Measurements from ENCODE around the gene TNNC1.

DNA sequence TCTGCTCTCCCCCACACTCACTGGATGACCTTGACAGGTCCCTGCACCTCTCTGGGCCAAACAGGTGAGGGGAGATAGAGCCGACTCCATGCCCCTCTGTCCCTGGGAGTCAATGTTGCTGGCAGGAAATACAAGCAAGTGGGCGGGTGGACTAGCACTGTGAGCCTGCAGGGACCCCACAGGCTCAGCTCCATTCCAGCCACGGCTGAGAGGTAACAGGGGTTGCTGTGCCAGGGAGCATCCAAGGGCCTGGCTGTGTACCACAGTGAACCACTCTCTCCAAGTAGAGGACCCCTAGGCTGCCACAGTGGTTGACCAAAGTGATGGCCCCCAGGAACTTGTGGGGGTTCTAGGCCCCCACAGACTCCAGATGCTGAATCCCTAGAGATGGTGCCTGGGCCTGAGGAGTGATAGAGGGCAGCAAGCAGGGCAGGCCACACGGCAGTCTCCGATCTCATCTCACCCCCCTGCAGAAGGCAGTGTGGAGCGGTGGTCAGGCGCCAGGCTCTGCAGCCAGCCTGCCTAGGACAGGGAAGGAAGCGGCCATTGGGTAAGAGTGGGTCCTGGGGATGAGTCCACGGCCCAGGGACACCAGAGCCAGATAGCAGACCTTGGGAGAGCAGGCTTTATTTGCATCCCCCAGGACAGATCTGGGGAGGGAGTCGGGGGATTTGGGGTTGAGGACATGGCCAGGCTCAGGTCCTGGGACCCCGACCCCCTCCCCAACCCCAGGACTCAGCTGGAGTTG, 3.2 kb downstream of the TNNC1 start:
- no peak for TF ChIP-seq ZFP3 (CRISPR knock-in tag; IDR thresholded peaks at IDR 0.05)
- TF ChIP-seq ZC3H10 (CRISPR knock-in tag; IDR thresholded peaks at IDR 0.05): no peak
- no peak for TF ChIP-seq ZFP30 (CRISPR knock-in tag; IDR thresholded peaks at IDR 0.05)
- TF ChIP-seq GLIS3 (CRISPR knock-in tag; IDR thresholded peaks at IDR 0.05): no peak
- no peak for TF ChIP-seq RARB (CRISPR knock-in tag; IDR thresholded peaks at IDR 0.05)
- no peak for TF ChIP-seq ARNTL (CRISPR knock-in tag; IDR thresholded peaks at IDR 0.05; ENCODE audit: borderline replicate concordance, low read depth)
- no peak for TF ChIP-seq POU6F1 (CRISPR knock-in tag; IDR thresholded peaks at IDR 0.05; ENCODE audit: borderline replicate concordance, low read depth)
- no peak for TF ChIP-seq OSR1 (CRISPR knock-in tag; IDR thresholded peaks at IDR 0.05)
- TF ChIP-seq, protein P1, sequence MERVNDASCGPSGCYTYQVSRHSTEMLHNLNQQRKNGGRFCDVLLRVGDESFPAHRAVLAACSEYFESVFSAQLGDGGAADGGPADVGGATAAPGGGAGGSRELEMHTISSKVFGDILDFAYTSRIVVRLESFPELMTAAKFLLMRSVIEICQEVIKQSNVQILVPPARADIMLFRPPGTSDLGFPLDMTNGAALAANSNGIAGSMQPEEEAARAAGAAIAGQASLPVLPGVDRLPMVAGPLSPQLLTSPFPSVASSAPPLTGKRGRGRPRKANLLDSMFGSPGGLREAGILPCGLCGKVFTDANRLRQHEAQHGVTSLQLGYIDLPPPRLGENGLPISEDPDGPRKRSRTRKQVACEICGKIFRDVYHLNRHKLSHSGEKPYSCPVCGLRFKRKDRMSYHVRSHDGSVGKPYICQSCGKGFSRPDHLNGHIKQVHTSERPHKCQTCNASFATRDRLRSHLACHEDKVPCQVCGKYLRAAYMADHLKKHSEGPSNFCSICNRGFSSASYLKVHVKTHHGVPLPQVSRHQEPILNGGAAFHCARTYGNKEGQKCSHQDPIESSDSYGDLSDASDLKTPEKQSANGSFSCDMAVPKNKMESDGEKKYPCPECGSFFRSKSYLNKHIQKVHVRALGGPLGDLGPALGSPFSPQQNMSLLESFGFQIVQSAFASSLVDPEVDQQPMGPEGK (CRISPR knock-in tag; IDR thresholded peaks at IDR 0.05; ENCODE audit: borderline replicate concordance): no peak
- no peak for TF ChIP-seq BACH2 (CRISPR knock-in tag; IDR thresholded peaks at IDR 0.05; ENCODE audit: borderline replicate concordance)
- no peak for TF ChIP-seq ZNF565 (CRISPR knock-in tag; conservative IDR thresholded peaks at IDR 0.05; ENCODE audit: low read depth)
- TF ChIP-seq ZNF8 (CRISPR knock-in tag; IDR thresholded peaks at IDR 0.05): no peak
- no peak for TF ChIP-seq TOX (CRISPR knock-in tag; IDR thresholded peaks at IDR 0.05; ENCODE audit: borderline replicate concordance)
- TF ChIP-seq ESRRG (CRISPR knock-in tag; IDR thresholded peaks at IDR 0.05): no peak
